HG02642 (cell line): ENCODE results near the gene PLA2G6.
"Not testable (repeated sequence)": the region's sequence is repeated elsewhere in the genome, so short reads cannot be mapped to it uniquely, and the experiment has no call there.

ENCODE experiments used
- ATAC-seq: cut with Tn5 transposase; IDR thresholded peaks from one replicate; pipeline ENCODE4 v1.9.1; 2021; ENCODE audit warnings: mild to moderate bottlenecking; ENCODE audit not compliant: unreplicated experiment, poor library complexity

PLA2G6 gene

DNA sequence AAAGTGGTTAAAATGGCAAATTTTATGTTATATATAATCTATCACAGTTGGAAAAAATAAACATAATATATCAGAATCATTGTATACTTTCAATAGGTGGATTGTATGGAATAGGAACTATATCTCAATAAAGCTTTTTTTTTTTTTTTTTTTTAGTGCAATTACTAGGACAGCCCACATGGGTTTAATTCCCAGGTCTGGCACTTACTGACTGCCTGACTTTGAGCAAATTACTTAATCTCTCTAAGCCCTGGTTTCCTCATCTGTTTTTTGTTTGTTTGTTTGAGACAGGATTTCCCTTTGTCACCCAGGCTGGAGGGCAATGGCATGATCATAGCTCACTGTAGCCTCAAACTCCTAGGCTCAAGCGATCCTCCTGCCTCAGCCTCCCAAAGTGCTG lies 45.0 kb downstream of the PLA2G6 start:
- ATAC-seq = no peak

- ATAC-seq = no peak
These were observed 46.4 kb downstream of the PLA2G6 start for GRCh38 chr22:38135133-38135706.

- ATAC-seq = no peak
These were observed 48.3 kb downstream of the PLA2G6 start for GRCh38 chr22:38133331-38133730.

DNA sequence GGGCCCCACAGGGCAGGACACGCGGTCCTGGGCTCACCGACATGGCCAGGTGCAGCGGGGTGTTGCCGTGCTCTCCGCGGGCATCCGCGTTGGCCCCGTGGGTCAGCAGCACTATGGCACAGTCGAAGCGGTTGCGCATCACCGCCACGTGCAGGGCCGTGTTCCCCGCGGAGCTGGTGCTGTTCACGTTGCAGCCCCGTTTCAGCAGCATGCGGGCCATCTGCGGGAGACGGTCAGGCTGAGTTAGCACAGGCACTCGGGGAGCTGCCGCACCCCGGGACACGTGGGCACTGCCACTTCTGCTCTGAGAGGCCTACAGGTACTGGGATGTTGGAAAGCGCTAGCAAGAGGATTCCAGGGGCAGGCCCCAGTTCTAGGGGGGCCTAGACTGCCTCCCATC lies 48.8 kb downstream of the PLA2G6 start:
- ATAC-seq = no peak

DNA sequence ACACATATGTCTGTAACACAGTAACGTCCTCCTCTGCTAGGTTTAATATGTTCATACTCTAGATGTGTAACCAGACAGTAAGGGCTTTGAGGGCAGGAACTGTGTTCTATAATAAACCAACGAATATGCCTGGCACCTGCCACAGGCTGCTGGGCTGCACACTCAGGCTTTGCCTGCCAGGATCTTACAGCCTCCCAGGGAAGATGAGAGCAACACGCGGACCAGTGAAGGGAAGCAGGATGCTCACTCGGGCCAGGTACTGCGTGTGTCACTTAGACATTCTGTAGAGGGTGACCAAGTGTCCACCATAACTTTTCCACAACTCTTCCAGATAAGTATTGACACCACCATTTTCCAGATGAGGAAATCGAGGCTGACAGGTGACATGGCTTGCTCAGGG lies 49.5 kb downstream of the PLA2G6 start:
- no peak for ATAC-seq

DNA sequence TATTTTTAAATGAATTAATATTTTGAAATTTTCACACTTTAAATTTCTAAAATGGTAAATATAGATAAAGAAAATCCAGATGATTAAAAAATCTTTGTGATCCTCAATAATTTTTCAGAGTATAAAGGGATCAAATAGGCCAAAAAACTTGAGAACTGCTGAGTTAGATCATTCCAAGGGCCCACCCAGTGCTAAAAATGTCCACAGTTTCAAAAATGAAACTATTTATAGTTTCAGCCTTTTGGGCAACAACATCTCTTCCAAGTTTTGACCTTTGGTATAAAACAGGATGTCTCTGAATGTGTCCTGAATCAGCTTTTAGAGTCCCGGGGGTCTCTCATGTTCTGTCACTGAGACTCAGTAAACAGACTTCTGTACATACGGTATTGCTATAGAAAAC lies 50.2 kb downstream of the PLA2G6 start:
- ATAC-seq = no peak

- ATAC-seq = no peak
These were observed 51.8 kb downstream of the PLA2G6 start for GRCh38 chr22:38129856-38130255.

GRCh38 chr22:38129021-38129420 lies 52.6 kb downstream of the PLA2G6 start:
- ATAC-seq = no peak

DNA sequence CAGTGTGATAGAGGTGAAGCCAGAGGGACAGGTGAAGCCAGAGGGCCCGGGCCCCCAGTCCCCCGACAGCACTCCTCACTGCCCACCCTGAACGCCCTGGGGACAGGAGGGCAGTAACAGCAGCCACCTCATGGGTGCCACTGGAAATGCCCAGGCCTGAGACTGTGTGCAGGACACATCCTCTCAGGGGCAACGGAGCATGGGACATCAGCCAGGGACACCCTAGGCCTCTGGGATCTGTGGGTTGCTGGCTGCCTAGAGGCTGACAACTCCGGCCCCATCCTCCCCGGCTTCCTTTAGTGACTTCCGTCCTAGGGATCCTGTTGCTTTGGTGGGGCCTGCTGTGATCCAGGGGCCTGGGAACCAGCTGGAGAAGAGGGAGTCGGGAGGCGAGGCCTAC lies 53.8 kb downstream of the PLA2G6 start:
- ATAC-seq = no peak

- no peak for ATAC-seq
These were observed 54.5 kb downstream of the PLA2G6 start for GRCh38 chr22:38126928-38127668.

- no peak for ATAC-seq
These were observed 55.9 kb downstream of the PLA2G6 start for GRCh38 chr22:38125751-38126201.

- ATAC-seq = no peak
These were observed 56.5 kb downstream of the PLA2G6 start for GRCh38 chr22:38125038-38125610.

- no peak for ATAC-seq
These were observed 57.2 kb downstream of the PLA2G6 start for GRCh38 chr22:38124236-38124974.

GRCh38 chr22:38122616-38123015 lies 59.0 kb downstream of the PLA2G6 start:
- no peak for ATAC-seq

- no peak for ATAC-seq
These were observed 61.1 kb downstream of the PLA2G6 start for GRCh38 chr22:38120359-38121110.

DNA sequence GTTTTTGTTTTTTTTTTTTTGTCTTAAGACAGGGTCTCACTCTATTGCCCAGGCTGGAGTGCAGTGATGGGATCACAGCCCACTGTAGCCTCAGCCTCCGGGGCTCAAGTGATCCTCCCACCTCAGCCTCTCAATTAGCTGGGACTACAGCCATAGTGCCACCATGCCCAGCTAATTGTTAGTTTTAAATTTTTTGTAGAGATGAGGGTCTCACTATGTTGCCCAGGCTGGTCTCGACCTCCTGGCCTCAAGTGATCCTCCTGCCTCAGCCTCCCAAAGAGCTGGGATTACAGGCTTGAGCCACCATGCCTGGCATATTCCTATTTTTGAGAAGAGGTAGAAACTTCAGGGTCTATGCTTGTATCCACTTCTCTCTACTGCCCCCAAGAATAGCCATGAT lies 62.9 kb downstream of the PLA2G6 start:
- not testable (repeated sequence) for ATAC-seq

GRCh38 chr22:38118182-38118581 lies 63.4 kb downstream of the PLA2G6 start:
- ATAC-seq = no peak

GRCh38 chr22:38117556-38117955 lies 64.1 kb downstream of the PLA2G6 start:
- ATAC-seq = not testable (repeated sequence)

DNA sequence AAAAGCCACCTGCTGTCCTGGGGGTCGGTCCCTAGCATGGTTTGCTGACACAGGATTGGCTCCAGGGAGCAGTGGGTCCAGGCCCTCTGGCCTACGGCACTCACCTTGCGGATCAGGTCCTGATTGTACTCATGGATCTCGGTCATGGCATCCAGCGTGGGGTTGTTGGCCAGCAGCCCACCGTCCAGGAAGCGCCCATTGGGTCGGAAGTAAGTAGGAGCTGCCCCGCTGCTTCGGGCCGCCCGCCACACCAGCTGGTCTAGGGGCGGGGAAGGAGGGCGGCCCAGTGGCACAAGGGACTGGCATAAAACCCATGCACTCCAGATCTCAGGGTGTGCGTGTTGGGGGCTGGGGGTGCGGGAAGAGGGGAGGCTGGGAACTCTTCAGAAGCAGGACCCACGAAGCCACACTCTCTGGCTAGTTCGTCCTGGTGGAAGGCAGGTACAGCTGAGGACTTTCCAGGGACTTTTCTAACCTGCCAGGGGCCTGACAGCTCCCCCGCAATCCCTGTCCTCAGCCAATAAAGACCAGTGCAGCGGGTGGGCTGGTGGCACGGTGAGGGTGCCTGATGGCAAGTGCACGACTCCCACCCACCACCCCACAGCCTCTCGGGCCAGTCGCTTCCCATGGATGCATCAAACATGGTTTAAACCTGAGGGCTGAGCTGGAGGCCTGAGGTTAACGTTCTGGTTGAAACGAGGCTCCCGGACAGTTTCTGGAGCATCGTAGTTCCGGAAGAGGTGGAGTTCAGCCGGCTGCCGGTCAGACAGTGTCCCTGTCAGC lies 66.0 kb downstream of the PLA2G6 start:
- no peak for ATAC-seq
